Skeletal muscle tissue (tissue), 4 donors: ENCODE measurements around the gene GCN1. TPM values are rescaled to one million over a fixed set of nuclear protein-coding genes. Genes with fewer than 3 reads are reported as not detected.

ENCODE experiments used
- H3K27ac ChIP-seq: one replicate; pipeline ENCODE4 v1.7.0; 2013; ENCODE audit warnings: mild to moderate bottlenecking, low read depth, low read length, inconsistent platforms
- H3K27me3 ChIP-seq, 3 donors: one replicate each; pipeline ENCODE4 v1.7.0; 2013; ENCODE audit warnings: low read length in 3 of 3; ENCODE audit not compliant: control insufficient read depth in 3 of 3, insufficient read depth in 3 of 3
- H3K36me3 ChIP-seq, 3 donors: one replicate each; pipeline ENCODE4 v1.7.0; 2013; ENCODE audit warnings: low read length in 3 of 3; ENCODE audit not compliant: control insufficient read depth in 3 of 3, insufficient read depth in 3 of 3
- H3K4me1 ChIP-seq, 3 donors: one replicate each; pipeline ENCODE4 v1.7.0; 2013; ENCODE audit warnings: low read length in 3 of 3, mild to moderate bottlenecking in 3 of 3; ENCODE audit not compliant: control insufficient read depth in 3 of 3, insufficient read depth in 3 of 3
- H3K4me3 ChIP-seq, 3 donors: one replicate each; pipeline ENCODE4 v1.7.0; 2013; ENCODE audit warnings: low read length in 3 of 3
- H3K9ac ChIP-seq, 3 donors: one replicate each; pipeline ENCODE4 v1.7.0; 2013; ENCODE audit warnings: low read length in 3 of 3, mild to moderate bottlenecking in 3 of 3, moderate library complexity in 2 of 3, low read depth in 1 of 3
- H3K9me3 ChIP-seq, 3 donors: one replicate each; pipeline ENCODE4 v1.7.0; 2013; ENCODE audit warnings: low read length in 3 of 3; ENCODE audit not compliant: control insufficient read depth in 3 of 3
- total RNA-seq: library from RNA; depleted of rRNA; stranded (reverse); fragments of >200 nt; gene quantifications from one replicate; pipeline ENCODE4 v1.2.3, GENCODE V29; 2014
- donor health status: Osteomylitis.

GCN1 gene
- total RNA-seq, 1 donor from 2014 or later: 87.2 TPM

- H3K9ac ChIP-seq: no peak overlapping the region
- no peaks in the 10 kb centered on the region for H3K9me3 ChIP-seq
- H3K27ac ChIP-seq: no peak overlapping the region
- no peaks in the 10 kb centered on the region for H3K4me1 ChIP-seq
- no peaks in the 10 kb centered on the region for H3K27me3 ChIP-seq
- H3K36me3 ChIP-seq: peaks cover 81 to 85% (median 83%) of the 10 kb centered on the region in 3 donors
- H3K4me3 ChIP-seq: no peak overlapping the region
Measured at GRCh38 chr12:120150919-120151525, 43.5 kb downstream of the GCN1 start.

- Histone ChIP-seq H3K27me3 (no peaks in the 10 kb centered on the region), H3K4me1 (no peaks in the 10 kb centered on the region), H3K9me3 (no peaks in the 10 kb centered on the region), H3K9ac (no peak overlapping the region), H3K27ac (no peak overlapping the region), H3K4me3 (no peak overlapping the region), H3K36me3 (peaks cover 74 to 77% (median 76%) of the 10 kb centered on the region in 3 donors)
Measured at GRCh38 chr12:120148011-120148410, 46.5 kb downstream of the GCN1 start.

GRCh38 chr12:120145164-120145563 lies 49.4 kb downstream of the GCN1 start:
- Histone ChIP-seq H3K27me3 (no peaks in the 10 kb centered on the region), H3K4me3 (no peak overlapping the region), H3K9ac (no peak overlapping the region), H3K9me3 (no peaks in the 10 kb centered on the region), H3K4me1 (no peaks in the 10 kb centered on the region), H3K36me3 (peaks cover 80 to 86% (median 83%) of the 10 kb centered on the region in 3 donors), H3K27ac (no peak overlapping the region)

GRCh38 chr12:120144215-120144614 lies 50.3 kb downstream of the GCN1 start:
- Histone ChIP-seq H3K9ac (no peak overlapping the region), H3K4me1 (no peaks in the 10 kb centered on the region), H3K9me3 (no peaks in the 10 kb centered on the region), H3K36me3 (peaks cover 79 to 86% (median 79%) of the 10 kb centered on the region in 3 donors), H3K27ac (no peak overlapping the region), H3K4me3 (no peak overlapping the region), H3K27me3 (no peaks in the 10 kb centered on the region)

GRCh38 chr12:120142231-120142877 lies 52.2 kb downstream of the GCN1 start:
- Histone ChIP-seq H3K36me3 (peaks cover 77 to 85% (median 78%) of the 10 kb centered on the region in 3 donors), H3K9me3 (no peaks in the 10 kb centered on the region), H3K4me3 (no peak overlapping the region), H3K4me1 (no peaks in the 10 kb centered on the region), H3K27ac (no peak overlapping the region), H3K27me3 (no peaks in the 10 kb centered on the region), H3K9ac (no peak overlapping the region)

- Histone ChIP-seq H3K27ac (no peak overlapping the region), H3K36me3 (peaks cover 78 to 88% (median 78%) of the 10 kb centered on the region in 3 donors), H3K4me1 (peaks cover 1 to 7% (median 2%) of the 10 kb centered on the region in 3 donors), H3K9me3 (no peaks in the 10 kb centered on the region), H3K4me3 (no peak overlapping the region), H3K9ac (no peak overlapping the region), H3K27me3 (no peaks in the 10 kb centered on the region)
Measured at GRCh38 chr12:120141336-120141735, 53.2 kb downstream of the GCN1 start.

- Histone ChIP-seq H3K27ac (no peak overlapping the region), H3K9ac (no peak overlapping the region), H3K4me1 (peaks cover 4 to 9% (median 5%) of the 10 kb centered on the region in 3 donors), H3K36me3 (peaks cover 82 to 90% (median 84%) of the 10 kb centered on the region in 3 donors), H3K4me3 (no peak overlapping the region), H3K27me3 (no peaks in the 10 kb centered on the region), H3K9me3 (no peaks in the 10 kb centered on the region)
Measured at GRCh38 chr12:120140603-120141002, 53.9 kb downstream of the GCN1 start.

GRCh38 chr12:120139958-120140357 lies 54.6 kb downstream of the GCN1 start:
- no peaks in the 10 kb centered on the region for H3K27me3 ChIP-seq
- peaks cover 4 to 9% (median 5%) of the 10 kb centered on the region in 3 donors for H3K4me1 ChIP-seq
- H3K9ac ChIP-seq: no peak overlapping the region
- H3K27ac ChIP-seq: no peak overlapping the region
- peaks cover 78 to 87% (median 82%) of the 10 kb centered on the region in 3 donors for H3K36me3 ChIP-seq
- H3K4me3 ChIP-seq: no peak overlapping the region
- no peaks in the 10 kb centered on the region for H3K9me3 ChIP-seq

- H3K36me3 ChIP-seq: peaks cover 77 to 90% (median 87%) of the 10 kb centered on the region in 3 donors
- H3K27ac ChIP-seq: no peak overlapping the region
- no peak overlapping the region for H3K9ac ChIP-seq
- H3K4me1 ChIP-seq: peaks cover 4 to 9% (median 5%) of the 10 kb centered on the region in 3 donors
- H3K4me3 ChIP-seq: no peak overlapping the region
- H3K27me3 ChIP-seq: no peaks in the 10 kb centered on the region
- no peaks in the 10 kb centered on the region for H3K9me3 ChIP-seq
Measured at GRCh38 chr12:120138366-120138765, 56.1 kb downstream of the GCN1 start.

GRCh38 chr12:120137833-120138232 lies 56.7 kb downstream of the GCN1 start:
- no peaks in the 10 kb centered on the region for H3K9me3 ChIP-seq
- H3K36me3 ChIP-seq: peaks cover 78 to 91% (median 91%) of the 10 kb centered on the region in 3 donors
- H3K27me3 ChIP-seq: no peaks in the 10 kb centered on the region
- H3K9ac ChIP-seq: no peak overlapping the region
- H3K27ac ChIP-seq: no peak overlapping the region
- H3K4me3 ChIP-seq: no peak overlapping the region
- peaks cover 4 to 9% (median 9%) of the 10 kb centered on the region in 3 donors for H3K4me1 ChIP-seq
